Ovary (tissue), 9 donors: Measurements from ENCODE around the gene ILKAP. TPM values are rescaled to one million over a fixed set of nuclear protein-coding genes. Genes with fewer than 3 reads are reported as not detected.

Experiments
- DNase-seq, 5 donors: peaks; one replicate each; pipeline ENCODE4 v3.0.0-alpha.2; 2019 to 2020
- H3K27ac ChIP-seq, 2 donors: fragments of 200-600 bp; one replicate each; pipeline versions ENCODE4 v1.5.1 to v1.8.0; 2019 to 2022
- H3K27me3 ChIP-seq: fragments of 200-600 bp; one replicate; pipeline ENCODE4 v1.8.0; 2022
- H3K36me3 ChIP-seq: fragments of 200-600 bp; sonication (generic); one replicate; pipeline ENCODE4 v1.5.1; 2019
- H3K4me1 ChIP-seq: one replicate; pipeline ENCODE4 v1.8.1; 2013; ENCODE audit warnings: mild to moderate bottlenecking, moderate library complexity; ENCODE audit not compliant: insufficient read depth
- H3K4me3 ChIP-seq: fragments of 200-600 bp; sonication (generic); one replicate; pipeline ENCODE4 v1.5.1; 2017
- H3K9me3 ChIP-seq, 2 donors: fragments of 200-600 bp in 1 of 2; sonication (generic) in 1 of 2; one replicate each; pipeline versions ENCODE4 v1.5.1 to v1.8.1; 2013 to 2019; ENCODE audit warnings: mild to moderate bottlenecking in 1 of 2, moderate library complexity in 1 of 2
- EP300 ChIP-seq: sonication (generic); formaldehyde crosslinking; IDR thresholded peaks from one replicate; pipeline ENCODE4 v1.6.1; 2017; ENCODE audit warnings: antibody characterized with exemption
- POLR2A ChIP-seq: fragments of 450-650 bp; IDR thresholded peaks from one replicate; pipeline ENCODE4 v1.6.1; 2017; ENCODE audit warnings: antibody characterized with exemption, mild to moderate bottlenecking, moderate library complexity
- WGBS, 3 donors: extraction: QIAGEN DNeasy Blood & Tissue Kit in 1 of 3; methylation state at CpG; one replicate each; pipeline versions ENCODE4 v1.1.5 to v1.1.7; 2013 to 2017; 5-methylcytosine and 5-hydroxymethylcytosine counted together
- intact Hi-C, 4 donors: fragments of 100-400 bp; cut with DNase I; formaldehyde crosslinking; loops; one replicate each; pipeline versions ENCODE4 v1.11.0 to v1.15.1; 2022 to 2023
- polyA plus RNA-seq, 2 donors: library from polyadenylated mRNA; stranded (reverse); fragments of 200-250 nt in 1 of 2; fragments of 350-450 nt in 1 of 2; fragmentation: Illumina TruSeq in 1 of 2; extraction: RNeasy Lipid Tissue Mini Kit (QIAGEN cat#74804) in 1 of 2; gene quantifications; one replicate each; pipeline ENCODE4 v1.2.3, GENCODE V29; 2013 to 2014
- total RNA-seq, 7 donors: library from RNA; depleted of rRNA in 2 of 7; stranded (reverse); fragments of >200 nt in 2 of 7; fragmentation: NEBNext Ultra II Directional in 3 of 7; extraction: Animal tissue kit (Norgen Biotek cat#: 25700) in 3 of 7; gene quantifications; one replicate each; pipeline versions ENCODE4 v1.1.0 to v1.2.4, GENCODE V29; 2016 to 2023
- TF ChIP-seq, protein P1 (sequence below), 3 donors: fragments of 450-650 bp in 2 of 3; fragments of 200-600 bp in 1 of 3; IDR thresholded peaks; one replicate each; pipeline versions ENCODE4 v1.5.1 to v1.8.0; 2016 to 2022; ENCODE audit warnings: antibody characterized with exemption in 3 of 3, mild to moderate bottlenecking in 1 of 3
- donor health status: DM: no; HTN: no; CAD: no; lungs with moderate emphysema.
- donor health status: DM: no; HTN: no; CAD: no.
- donor health status: Bipolar disorder and iron deficiency.
- donor health status: DM: yes; HTN: yes; CAD: no.
- donor health status: DM: no; HTN: no; CAD: no.
- donor health status: DM: yes; HTN: yes; CAD: no.

The ILKAP gene
- total and polyA plus RNA-seq, 9 donors, result 28.4 to 54.9 (median 38.9) TPM

DNA sequence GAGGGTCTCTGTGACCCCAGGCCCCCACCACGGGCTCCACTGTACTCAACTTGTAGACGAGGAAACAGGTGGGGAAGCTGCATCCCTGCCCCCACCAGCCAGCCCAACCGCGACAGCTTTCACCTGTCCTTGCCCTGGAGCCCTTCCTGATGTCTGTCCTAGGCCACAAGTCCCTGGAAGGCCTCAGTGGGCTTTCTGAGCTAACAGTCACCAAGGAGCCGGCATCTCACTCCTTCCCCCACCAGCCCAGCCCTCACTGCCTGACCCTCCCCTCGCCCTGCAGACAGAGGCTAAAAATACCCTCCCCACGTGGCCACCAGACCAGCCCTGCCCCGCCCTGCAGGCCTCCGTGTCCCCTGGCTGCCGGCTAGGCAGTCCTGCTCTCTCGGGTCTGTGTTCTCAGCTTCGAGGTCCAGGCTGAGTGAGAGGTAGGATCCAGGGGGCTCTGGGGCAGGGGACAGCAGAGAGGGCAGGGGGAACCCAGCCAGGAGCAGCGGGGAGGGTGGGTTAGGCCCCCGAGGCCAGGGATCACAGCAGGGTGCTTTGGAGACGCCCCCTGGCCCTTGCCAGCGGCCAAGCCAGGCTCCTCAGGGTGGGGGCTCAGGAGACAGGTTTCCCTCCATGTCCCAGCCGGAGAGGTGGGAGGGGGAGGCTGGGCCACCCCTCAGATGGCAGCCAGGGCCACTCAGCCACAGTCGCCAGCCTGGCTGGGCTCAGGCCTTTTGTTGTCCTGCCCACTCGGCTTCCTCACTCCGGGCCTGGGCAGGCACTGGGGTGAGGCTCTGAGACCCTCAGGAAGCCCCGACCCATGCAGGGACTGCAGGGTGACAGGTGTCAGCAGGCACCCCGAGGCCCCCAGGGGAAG is 64.9 kb downstream of the ILKAP start, which contains the start of gene KLHL30:
Gene KLHL30 (plus strand): TSS at position 338 of the 865 bp plus-strand sequence. CDS start 2,087 bp downstream, outside the sequence.
- H3K27me3 ChIP-seq, result no peaks in the 10 kb centered on the region
- intact Hi-C loops, result no loop called here
- H3K9me3 ChIP-seq, result no peaks in the 10 kb centered on the region
- H3K4me3 ChIP-seq, result no peak within 1 kb of the TSS
- WGBS, 3 donors, result 55 to 66% (median 62%) methylated on average over 20 to 22 of the region's 22 CpGs
- DNase-seq, result no peak
- no peak within 1 kb of the TSS for H3K27ac ChIP-seq
- no peaks in the 10 kb centered on the region for H3K36me3 ChIP-seq
- TF ChIP-seq POLR2A (no peak), EP300 (no peak)
- TF ChIP-seq, protein P1, sequence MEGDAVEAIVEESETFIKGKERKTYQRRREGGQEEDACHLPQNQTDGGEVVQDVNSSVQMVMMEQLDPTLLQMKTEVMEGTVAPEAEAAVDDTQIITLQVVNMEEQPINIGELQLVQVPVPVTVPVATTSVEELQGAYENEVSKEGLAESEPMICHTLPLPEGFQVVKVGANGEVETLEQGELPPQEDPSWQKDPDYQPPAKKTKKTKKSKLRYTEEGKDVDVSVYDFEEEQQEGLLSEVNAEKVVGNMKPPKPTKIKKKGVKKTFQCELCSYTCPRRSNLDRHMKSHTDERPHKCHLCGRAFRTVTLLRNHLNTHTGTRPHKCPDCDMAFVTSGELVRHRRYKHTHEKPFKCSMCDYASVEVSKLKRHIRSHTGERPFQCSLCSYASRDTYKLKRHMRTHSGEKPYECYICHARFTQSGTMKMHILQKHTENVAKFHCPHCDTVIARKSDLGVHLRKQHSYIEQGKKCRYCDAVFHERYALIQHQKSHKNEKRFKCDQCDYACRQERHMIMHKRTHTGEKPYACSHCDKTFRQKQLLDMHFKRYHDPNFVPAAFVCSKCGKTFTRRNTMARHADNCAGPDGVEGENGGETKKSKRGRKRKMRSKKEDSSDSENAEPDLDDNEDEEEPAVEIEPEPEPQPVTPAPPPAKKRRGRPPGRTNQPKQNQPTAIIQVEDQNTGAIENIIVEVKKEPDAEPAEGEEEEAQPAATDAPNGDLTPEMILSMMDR (IDR thresholded peaks at IDR 0.05), result no peak
- H3K4me1 ChIP-seq, result no peaks in the 10 kb centered on the region

- TF ChIP-seq EP300, result no peak
- TF ChIP-seq, protein P1 (IDR thresholded peaks at IDR 0.05), result no peak
- H3K9me3 ChIP-seq, result no peaks in the 10 kb centered on the region
- intact Hi-C loops, result no loop called here
- no peak overlapping the region for H3K27ac ChIP-seq
- no peaks in the 10 kb centered on the region for H3K36me3 ChIP-seq
- H3K4me1 ChIP-seq, result no peaks in the 10 kb centered on the region
- no peak overlapping the region for H3K4me3 ChIP-seq
- no peak for DNase-seq
- 86 to 95% (median 88%) methylated on average over 13 of the region's 13 CpGs for WGBS, 3 donors
- H3K27me3 ChIP-seq, result no peaks in the 10 kb centered on the region
Observed at GRCh38 chr2:238137885-238138284, 65.6 kb downstream of the ILKAP start.

DNA sequence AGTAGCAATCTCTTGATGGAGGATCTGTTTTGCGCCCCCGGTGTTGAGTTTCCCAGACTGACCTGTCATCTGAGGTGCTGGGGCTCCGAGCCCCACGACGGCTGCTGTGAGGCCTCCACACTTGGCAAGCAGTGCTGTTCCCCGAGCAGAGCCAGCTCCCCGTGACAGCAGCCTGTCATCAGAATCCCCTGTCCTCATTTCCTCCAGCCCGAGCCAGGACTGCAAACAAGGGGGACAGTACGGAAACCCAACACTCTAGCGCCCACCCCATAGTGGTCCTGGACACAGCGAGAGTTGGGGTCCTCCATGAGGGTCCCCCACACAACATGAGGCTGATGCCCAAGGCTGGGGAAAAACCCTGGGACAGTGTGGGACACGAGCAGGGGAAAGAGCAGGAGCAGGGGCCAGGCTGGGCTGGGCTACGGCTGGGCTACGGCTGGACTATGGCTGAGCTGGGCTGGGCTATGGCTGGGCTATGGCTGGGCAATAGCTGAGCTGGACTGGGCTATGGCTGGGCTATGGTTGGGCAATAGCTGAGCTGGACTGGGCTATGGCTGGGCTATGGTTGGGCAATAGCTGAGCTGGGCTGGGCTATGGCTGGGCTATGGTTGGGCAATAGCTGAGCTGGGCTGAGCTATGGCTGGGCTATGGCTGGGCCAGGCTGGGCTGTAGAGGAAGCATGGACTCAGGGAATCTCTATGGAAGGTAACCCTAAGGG is 66.5 kb downstream of the ILKAP start:
- Histone ChIP-seq H3K9me3 (no peaks in the 10 kb centered on the region), H3K4me1 (no peaks in the 10 kb centered on the region), H3K27me3 (no peaks in the 10 kb centered on the region), H3K36me3 (no peaks in the 10 kb centered on the region), H3K27ac (no peak overlapping the region), H3K4me3 (no peak overlapping the region)
- DNase-seq, result no peak
- intact Hi-C loops, result no loop called here
- TF ChIP-seq, protein P1 (IDR thresholded peaks at IDR 0.05), result no peak
- TF ChIP-seq EP300 (no peak), POLR2A (no peak)
- 56 to 62% (median 61%) methylated on average over 14 of the region's 14 CpGs for WGBS, 3 donors

DNA sequence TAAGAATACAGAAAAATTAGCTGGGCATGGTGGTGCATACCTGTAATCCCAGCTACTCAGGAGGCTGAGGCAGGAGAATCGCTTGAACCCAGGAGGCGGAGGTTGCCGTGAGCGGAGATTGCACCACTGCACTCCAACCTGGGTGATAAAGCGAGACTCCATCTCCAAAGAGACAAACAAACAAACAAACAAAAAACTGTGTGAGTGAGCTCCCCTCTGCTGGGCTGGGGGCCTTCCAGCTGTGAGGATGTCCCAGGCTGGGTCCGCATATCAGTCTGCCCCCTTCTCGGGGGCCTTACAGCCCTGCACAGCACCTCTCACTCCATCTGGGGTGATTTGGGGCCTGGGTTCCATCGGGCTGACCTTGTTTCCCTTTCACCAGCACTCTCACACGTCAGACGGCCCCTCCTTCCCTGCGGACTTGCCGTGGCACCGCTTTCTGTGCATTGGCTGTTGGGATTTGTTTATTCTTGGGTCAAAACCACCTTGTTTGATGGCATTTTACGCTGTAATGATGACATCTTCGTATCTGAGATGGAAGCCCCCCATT is 67.8 kb downstream of the ILKAP start:
- intact Hi-C loops, result no loop called here

More for the DNA sequence above, 67.8 kb downstream of the ILKAP start:
- TF ChIP-seq POLR2A (no peak), EP300 (no peak)
- TF ChIP-seq, protein P1 (IDR thresholded peaks at IDR 0.05), result no peak
- H3K36me3 ChIP-seq, result no peaks in the 10 kb centered on the region
- WGBS, 3 donors, result 75 to 81% (median 81%) methylated on average over 15 of the region's 15 CpGs
- H3K4me1 ChIP-seq, result no peaks in the 10 kb centered on the region
- no peak overlapping the region for H3K27ac ChIP-seq
- no peak overlapping the region for H3K4me3 ChIP-seq
- DNase-seq, result no peak
- H3K9me3 ChIP-seq, result no peaks in the 10 kb centered on the region
- H3K27me3 ChIP-seq, result no peaks in the 10 kb centered on the region
